ENCODE data around the gene RNLS.

RNLS gene

DNA sequence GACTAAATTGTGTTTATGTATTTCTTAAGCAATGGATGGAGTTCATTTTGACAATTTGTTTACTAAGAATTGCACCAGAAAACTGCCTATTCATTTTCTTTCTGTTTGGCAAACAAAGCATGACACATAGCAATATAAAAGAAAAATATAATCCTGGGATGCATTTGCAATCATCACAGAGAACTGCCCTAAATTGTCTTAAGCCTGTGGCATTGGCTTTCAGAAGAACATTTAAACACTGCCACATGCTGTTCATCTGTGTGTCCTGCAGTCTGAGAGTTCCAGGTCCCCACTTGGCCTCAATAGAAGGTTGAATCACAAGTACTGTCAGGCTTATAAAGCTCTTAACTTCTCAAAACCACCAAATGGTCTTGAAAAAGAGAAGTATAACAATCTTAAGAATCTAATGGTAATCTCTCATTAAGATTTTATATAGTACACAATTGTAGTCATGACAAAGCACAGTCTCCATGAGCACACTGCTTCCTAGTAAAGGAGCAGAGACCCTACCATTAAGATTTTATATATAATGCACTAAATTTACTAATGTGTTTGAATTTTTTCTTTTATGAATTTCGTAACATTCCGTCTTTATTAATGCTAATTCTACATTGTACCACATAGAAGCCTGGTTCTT is 29.9 kb downstream of the RNLS start:
- DNase-seq (ENCODE audit: low read depth in 2 of 2), result peak in 1 of 2 donors; percentile 5

DNA sequence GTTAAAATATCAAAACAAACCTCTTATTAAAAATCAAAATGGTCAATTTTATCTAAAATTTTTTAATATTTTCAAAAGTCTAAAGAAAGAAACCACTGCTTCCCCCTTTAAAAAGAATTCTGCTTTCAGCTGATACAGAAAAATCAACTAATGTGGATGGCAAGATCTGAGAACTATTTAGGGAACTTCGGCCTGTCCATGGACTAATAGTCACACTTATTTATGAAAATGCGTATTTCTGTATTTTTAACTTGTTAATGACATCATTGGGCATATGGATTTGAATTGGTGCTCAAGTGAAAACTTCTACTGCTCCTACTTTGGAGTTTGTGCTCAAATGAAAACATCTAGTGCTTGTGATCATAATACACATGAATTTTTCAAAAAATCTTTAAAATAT is 31.9 kb downstream of the RNLS start:
- DNase-seq (ENCODE audit: low read depth in 2 of 2), result no peak

DNA sequence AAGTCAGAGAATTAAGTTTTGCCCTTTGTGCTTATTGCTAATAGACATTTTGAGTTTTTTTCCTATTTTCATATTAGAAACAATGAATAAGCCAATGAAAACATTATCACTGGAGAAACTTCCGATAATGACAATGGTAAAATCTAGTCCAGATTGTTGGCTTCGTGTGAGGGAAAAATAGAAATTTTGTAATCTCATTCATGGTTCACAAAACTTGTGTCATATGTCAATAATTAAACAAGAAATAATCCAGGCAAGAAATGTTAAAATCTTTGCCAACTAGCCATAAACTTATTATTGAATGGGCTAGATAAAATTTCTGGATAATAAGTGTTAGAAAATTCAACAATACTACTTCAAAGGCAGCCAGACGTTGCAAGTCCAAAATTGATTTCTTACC is 36.6 kb downstream of the RNLS start:
- no peak for DNase-seq (ENCODE audit: low read depth in 2 of 2)

DNA sequence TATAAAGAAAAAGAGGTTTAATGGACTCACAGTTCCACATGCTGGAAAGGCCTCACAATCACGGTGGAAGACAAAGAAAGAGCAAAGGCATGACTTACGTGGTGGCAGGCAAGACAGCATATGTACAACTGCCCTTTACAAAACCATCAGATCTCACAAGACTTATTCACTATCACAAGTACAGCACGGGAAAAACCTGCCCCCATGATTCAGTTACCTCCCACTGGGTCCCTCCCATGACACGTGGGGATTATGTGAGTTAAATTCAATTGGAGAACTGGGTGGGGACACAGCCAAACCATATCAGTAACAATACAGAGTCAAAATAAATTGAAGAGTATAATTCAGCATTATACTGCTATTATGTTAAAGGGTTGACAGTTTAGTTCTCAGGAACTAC is 37.8 kb downstream of the RNLS start:
- no peak for DNase-seq (ENCODE audit: low read depth in 2 of 2)

DNA sequence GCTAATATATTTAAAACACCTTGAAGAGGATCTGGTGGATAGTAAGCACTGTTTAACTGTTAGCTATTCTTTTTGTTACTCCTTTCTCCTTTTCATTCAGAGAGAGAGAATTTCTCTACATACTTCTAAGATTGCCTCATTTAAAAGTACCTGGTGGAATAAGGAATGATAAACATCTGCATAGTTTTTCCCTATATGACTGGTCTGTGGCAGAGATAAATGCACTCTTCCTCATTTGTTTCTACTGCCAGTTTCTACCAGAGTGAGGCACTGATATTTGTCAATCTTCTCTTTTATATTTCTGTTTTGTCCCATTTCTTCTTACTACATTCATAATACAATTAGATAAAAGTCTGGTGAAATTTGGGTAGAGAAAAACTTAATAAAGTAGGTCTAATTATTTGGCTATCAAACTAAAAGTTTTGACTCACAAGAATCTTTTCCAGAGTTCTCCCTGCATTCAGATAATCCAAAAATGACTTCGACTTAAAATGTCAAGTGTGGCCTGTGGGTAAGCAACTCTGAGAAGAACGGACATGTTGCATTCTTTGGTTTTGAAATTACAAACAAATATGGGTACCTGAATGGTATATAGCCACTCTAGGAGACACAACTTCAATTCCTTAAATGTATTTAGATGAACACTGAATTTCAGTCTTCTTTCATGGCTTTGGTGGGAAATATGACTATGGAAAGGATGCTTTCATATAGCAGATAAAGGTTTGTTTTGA is 38.8 kb downstream of the RNLS start:
- no peak for DNase-seq (ENCODE audit: low read depth in 2 of 2)

DNA sequence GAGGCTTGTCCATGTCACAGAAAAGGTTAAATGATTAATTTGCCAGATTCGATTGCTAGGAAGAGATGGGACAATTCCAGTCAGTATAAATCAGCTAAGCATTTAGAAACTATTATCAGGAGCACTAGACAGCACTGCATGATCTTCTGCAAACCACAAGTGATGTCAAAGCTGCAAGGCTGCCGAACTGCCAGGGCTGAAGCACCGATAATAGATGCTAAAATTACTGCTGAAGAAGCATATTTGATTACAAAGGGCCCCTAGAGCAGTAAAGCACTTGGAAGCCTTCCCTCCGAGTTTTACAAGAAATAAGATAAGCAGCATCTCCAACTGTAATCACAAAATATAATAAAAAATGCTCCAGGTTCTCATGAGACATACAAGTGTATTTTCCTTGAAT is 40.6 kb downstream of the RNLS start:
- DNase-seq (ENCODE audit: low read depth in 2 of 2), result no peak

DNA sequence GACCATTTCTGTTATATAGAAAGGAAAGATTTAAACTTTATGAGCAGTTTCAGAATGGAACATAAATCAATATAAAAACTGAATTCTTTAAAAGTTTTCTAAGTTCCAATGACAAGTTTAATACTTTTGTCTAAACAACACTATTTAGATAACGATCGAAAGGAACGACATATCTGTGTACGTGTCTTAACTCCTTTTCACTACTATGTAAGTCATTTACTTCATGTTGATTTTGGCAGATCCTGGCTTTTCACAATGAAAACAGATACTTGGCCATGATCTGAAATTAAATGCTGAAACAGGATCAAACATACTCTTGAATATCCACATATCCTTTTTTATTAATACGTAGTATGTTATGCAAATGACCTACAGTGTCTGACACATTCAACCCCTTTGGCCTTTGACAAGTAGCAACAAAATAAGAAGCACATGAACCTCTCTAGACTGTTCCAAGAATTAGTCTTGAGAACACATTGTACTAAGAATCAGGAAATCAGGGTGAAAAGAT is 41.9 kb downstream of the RNLS start:
- no peak for DNase-seq (ENCODE audit: low read depth in 2 of 2)

DNA sequence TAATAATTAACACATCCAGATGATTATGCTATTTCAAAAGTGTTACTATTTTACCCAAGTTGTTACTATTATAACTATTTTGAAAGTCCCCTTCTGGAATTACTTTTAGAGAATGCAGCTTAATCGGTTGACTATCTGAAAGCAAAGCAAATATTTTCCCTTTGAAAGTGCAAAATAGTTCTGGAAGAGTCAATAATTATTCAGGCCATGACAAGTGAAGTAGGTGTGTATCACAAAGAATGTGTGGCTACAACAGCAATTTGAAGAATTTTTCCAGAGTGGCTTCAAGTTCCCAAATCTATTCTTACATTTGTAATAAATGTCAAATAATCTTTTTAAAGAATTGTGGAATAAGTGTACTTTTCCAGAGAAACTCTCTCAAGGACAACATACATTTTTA is 42.8 kb downstream of the RNLS start:
- DNase-seq (ENCODE audit: low read depth in 2 of 2), result no peak

DNA sequence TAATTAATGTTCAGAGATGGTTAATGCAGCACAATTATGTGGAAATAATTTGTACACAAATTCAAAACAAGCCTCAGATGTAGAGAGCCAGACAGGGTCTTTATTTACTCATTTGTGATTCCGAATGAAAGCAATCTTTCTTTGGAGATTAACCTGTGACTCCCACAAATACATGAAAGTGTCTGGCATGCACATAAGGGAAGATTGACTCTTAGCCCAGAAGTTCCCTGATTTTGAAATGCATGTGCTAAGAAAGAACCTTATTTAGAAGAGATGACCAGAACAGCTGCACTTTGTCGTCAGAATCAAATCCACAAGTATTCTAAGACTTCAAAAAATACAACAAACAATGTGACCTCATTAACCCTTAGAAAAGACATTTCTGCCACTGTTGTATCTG is 45.1 kb downstream of the RNLS start:
- DNase-seq (ENCODE audit: low read depth in 2 of 2), result no peak

DNA sequence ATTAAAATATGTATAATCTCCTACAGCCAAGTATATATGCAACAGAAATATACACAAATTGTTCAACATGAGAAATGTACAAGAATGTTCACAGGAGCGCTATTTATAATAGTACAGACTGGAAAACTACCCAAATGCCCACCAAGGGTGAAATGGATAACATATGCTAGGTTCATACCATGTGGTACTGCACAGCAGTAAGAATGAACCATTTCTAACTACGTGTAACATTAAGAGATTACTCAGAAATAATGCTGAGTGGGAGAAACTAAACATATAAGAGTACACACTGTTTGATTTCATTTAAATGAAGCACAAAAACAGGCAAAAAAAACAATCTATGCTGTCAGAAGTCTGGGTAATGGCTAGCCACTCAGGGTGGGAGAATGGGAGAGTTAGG is 45.8 kb downstream of the RNLS start:
- DNase-seq (ENCODE audit: low read depth in 2 of 2), result no peak

DNA sequence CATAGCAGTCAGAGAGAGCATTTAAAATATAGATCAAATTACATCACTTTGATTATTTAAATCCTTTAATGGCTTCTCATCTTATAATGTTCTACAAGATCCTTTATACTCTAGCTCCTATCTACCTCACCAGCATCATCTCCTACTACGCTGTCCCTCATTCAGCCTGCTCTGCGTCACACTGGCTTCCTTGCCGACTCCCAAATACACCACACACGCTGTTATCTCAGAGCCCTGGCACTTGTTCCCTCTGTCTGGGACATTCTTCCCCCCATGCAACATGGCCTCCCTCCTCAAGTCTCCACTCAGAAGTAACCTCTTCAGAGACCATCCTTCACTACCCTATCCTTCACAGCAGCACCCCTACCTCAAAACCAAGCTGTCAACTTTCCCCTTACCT is 46.7 kb downstream of the RNLS start:
- no peak for DNase-seq (ENCODE audit: low read depth in 2 of 2)

DNA sequence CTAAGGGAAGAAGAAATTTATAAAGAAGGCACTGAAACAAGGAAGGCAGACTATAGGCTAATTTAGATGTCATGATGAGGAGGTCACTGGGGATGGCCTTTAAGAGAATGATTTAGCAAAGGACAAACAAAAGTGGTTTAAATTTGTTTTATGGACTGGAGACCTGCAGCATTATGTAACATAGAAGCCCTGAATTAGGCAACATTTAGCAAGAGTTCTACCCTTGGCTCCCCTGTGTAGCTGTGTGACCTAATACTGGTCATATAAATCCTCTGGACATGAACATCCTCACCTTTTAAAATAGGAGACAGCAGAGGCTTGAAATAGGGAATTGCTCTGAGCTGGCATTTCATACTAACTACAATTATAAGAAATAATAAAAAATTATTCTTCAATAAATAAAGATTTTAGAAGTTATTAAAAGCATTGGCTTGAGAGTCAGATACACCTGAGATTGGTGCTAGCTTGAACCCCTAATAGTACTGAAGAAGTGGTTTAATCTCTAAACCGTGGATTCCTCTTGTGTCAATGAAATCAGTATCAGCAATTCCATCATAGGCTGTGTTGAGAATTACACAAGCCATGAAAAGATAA is 48.9 kb downstream of the RNLS start:
- no peak for DNase-seq (ENCODE audit: low read depth in 2 of 2)

DNA sequence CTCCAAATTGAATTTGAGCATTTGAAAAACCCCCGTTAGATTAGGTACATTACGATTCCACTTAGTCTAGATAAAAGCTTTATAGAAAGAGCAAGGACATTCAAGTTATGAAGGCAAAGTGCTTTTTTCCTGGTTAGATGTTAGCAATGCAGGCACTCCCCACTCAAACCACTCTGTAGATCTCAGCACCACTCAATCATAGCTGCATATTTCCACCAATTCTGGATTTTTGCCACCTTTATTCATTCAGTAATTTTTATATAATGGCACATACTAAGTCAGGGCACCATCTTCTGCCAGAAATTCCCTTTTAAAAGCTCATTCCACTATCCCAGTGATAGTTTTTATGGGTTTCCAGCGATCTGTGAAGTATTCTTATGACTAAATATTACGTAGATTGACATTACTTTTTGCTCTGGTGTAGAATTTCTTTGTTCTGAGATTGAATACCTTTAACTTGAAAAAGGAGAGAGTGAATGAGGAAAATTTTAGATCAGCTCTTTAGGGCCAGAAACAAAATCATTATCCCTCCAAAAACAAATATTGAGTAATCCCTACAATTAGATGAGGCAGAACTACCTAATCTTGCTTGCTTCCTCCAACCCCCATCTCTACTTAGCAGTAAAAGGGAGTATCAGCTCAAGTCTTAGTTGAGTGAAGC is 51.6 kb downstream of the RNLS start:
- DNase-seq (ENCODE audit: low read depth in 2 of 2), result no peak

DNA sequence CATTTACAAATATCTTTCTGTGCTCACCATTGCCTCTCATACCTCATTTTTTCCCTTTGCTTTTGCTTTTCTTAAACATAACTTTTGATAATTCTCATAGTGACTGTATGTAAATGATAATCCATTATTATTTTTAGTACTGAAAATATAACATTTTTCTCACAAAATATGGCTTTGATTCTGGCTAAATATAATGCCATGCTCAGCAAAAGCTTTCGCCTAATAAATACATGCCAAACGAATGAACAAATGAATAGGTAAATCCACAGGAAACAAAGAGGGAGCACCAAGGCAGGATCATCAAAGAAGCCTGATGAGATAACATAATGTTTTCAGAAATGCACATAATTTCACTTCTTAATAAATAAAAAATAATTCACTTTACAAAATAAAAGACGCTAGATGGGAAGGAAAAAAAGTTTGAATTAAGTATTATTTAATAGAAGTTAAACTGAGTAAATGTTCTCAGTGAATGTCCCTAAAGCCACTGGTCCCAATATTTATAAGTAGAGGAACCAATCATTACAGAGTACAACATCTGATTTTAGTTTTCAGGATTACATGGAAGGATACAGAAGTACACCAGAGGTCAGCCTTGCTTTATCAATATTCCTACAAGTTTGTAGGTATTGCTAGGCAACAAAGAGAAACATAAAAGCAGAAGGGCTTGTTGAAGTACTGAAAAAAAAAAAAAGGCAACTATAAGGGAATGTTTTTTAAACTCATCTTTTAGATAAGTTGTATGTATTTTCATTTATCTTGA is 52.3 kb downstream of the RNLS start:
- DNase-seq (ENCODE audit: low read depth in 2 of 2), result no peak

DNA sequence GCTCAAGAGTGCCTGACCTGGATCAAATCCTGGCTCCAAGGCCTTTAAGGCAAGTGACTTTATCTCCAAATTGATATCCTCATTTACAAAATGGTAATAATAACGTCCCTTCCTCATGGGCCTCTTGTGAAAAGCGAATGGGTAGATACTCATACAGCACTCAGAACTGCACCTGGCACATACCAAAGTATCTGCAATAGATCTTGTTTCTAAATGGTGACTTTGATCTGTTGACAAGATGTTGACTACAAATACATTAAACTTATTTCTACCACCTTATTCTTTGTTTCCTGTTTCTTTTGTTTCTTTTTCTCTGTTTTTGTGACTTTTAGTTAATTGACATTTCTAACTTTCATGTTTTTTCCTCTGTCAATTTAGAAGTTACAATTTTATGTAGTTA is 53.0 kb downstream of the RNLS start:
- no peak for DNase-seq (ENCODE audit: low read depth in 2 of 2)

DNA sequence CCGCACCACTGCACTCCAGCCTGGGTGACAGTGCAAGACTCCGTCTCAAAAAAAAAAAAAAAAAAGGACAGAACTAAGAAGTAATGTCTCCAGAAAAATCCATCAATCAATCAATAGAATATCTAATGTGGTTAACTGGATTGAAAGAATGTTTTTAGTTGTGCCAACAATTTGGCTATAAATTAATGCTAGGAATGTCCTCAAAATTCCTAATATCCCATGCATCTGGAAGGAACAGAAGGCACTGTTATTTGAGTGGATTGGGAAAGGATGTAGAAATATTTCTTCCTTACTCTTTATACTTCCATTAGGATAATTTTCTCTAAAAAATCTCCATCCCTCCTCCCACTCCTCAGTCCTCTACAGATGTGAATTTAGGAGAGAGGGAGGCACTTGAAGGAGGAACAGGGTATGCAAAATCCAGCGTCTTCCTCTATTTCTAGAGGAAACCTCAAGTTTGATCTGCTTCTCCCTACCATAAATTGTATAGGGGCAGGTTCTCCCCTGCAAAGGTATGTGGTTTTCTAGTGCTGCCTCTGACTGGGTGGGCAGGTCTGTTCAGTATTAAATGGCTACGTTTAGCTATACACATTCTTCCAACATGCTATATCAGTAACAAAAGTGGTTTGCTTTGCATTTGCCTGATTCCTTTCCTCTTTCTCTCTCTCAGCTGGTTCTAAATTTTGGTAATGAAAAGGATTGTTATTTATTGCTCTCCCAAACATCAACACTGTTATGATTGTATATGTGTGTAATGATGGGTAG is 54.1 kb downstream of the RNLS start:
- DNase-seq (ENCODE audit: low read depth in 2 of 2), result no peak

DNA sequence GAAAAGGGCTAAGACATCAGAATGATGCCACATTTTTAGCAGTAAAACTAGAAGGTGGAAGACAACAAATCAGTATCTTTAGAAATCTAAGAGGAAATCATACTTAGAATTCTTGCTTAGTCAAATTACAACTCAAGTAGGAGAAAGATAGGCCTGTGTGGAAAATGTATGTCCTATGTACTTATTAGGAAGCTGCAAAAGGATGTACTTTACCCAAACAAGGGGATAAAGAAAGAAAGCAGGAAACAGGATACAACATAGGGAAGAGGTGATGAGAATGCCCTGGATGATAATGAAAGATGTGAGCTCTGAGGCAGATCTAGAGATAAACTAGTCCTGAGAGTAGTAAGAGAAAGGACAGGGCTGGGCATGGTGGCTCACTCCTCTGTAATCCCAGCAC is 54.9 kb downstream of the RNLS start:
- DNase-seq (ENCODE audit: low read depth in 2 of 2), result no peak

DNA sequence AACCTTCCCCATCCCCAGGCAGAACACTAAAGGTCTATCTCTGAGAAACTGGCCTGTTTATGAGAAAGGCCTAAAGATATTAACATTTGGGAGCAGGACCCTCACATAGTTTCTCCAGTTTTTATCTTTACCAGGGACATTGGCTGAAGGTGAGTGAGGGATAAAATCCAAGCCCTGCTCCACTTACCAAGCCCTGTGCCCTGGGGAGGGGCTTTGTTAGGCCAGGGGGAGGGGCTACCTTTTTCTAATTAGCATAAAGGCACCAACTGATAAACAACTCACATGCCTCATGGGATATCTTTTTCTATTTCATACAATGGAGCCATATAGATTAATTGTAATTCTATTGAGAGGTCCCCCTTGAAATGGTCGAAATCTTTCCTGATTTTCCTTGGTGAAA is 55.9 kb downstream of the RNLS start:
- no peak for DNase-seq (ENCODE audit: low read depth in 2 of 2)

DNA sequence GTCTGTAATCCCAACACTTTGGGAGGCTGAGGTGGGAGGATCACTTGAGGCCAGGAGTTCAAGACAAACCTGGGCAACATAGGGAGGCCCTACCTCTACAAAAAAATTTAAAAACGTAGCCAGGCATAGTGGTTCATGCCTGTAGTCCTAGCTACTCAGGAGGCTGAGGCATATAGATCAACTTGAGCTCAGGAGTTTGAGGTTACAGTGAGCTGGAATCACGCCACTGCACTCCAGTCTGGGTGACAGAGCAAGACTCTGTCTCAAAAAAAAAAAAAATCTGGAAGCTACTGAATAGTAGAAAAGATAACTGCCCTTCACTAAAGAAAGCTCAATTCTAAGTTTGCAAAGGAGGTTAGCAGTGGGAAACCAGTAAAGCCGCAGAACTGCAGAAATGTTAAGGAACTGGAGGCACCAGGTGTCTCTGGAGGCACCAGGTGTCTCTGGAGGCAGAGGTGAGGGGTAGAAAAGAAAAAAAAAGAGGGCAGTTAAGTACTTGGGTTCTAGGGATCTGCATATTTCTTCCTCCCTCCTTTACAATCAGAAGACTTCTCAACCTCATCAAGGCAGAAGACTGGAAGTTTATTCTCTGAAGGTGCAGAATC is 56.5 kb downstream of the RNLS start:
- DNase-seq (ENCODE audit: low read depth in 2 of 2), result no peak

DNA sequence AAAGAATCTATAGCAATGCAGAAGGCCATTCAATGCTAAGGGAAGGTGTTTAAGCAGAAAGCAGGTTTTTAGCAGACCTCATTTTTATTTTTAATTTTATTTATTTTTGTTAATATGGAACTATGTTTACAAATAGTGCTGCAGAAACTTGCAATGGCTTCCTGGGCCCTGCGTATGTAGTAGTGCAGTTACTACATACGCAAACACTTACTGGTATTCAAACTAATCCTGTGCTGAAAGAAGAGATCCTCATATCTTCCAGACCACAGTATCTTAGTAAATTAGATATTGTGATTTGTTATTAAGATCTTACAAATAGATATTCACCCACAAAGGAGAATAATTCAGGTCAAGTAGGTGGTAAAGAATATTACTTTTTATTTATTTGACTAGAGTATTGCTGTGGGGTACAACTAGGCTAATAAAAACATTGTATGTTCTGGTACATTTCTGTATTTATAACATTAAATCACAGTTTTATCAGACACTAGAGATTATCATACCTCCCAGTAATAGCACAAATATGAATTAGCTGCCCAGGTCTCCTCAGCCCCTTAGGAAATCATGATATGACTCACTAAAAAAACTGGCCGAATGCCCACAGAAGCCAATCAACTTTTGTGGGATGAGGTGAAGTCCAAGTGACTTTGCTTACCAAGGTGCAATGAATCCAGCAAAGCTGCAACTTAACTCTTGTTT is 57.6 kb downstream of the RNLS start:
- no peak for DNase-seq (ENCODE audit: low read depth in 2 of 2)

All from activated CD4-positive, alpha-beta T cell treated with anti-CD3 and anti-CD28 coated beads for 24 hours (primary cell).